Esophagus muscularis mucosa (tissue), 4 donors: ENCODE results near the gene DSP. TPM values are rescaled to one million over a fixed set of nuclear protein-coding genes. Genes with fewer than 3 reads are reported as not detected.

Experiments
- DNase-seq: peaks from one replicate; pipeline ENCODE4 v3.0.0-alpha.2; 2017; ENCODE audit errors: extremely low spot score
- H3K27ac ChIP-seq, 4 donors: fragments of 200-600 bp; sonication (generic); replicated peaks in 1 of 4; 1 replicate in 3 of 4; 2 replicates in 1 of 4; pipeline ENCODE4 v1.5.1; 2016 to 2019; ENCODE audit warnings: mild to moderate bottlenecking in 1 of 4
- H3K27me3 ChIP-seq, 4 donors: fragments of 200-600 bp; sonication (generic); one replicate each; pipeline versions ENCODE4 v1.5.1 to v1.6.0; 2016 to 2019
- H3K36me3 ChIP-seq, 4 donors: fragments of 200-600 bp; sonication (generic); one replicate each; pipeline ENCODE4 v1.5.1; 2016 to 2019
- H3K4me1 ChIP-seq, 4 donors: fragments of 200-600 bp; sonication (generic); one replicate each; pipeline ENCODE4 v1.5.1; 2016 to 2019
- H3K4me3 ChIP-seq, 4 donors: fragments of 200-600 bp; sonication (generic); 1 replicate in 2 of 4; 2 replicates in 2 of 4; pipeline ENCODE4 v1.5.1; 2016 to 2019; ENCODE audit warnings: mild to moderate bottlenecking in 4 of 4, moderate library complexity in 1 of 4
- H3K9me3 ChIP-seq, 4 donors: fragments of 200-600 bp; sonication (generic); 1 replicate in 3 of 4; 2 replicates in 1 of 4; pipeline ENCODE4 v1.5.1; 2016 to 2019
- EP300 ChIP-seq: sonication (generic); formaldehyde crosslinking; IDR thresholded peaks from one replicate; pipeline ENCODE4 v1.6.1; 2017; ENCODE audit warnings: antibody characterized with exemption
- POLR2A ChIP-seq: fragments of 450-650 bp; IDR thresholded peaks from one replicate; pipeline ENCODE4 v1.6.1; 2017; ENCODE audit warnings: antibody characterized with exemption, moderate library complexity, mild to moderate bottlenecking, low read depth
- POLR2AphosphoS5 ChIP-seq, 2 donors: sonication (generic); formaldehyde crosslinking; IDR thresholded peaks; one replicate each; pipeline ENCODE4 v1.6.1; 2017; ENCODE audit warnings: antibody characterized with exemption in 2 of 2
- WGBS: methylation state at CpG from one replicate; pipeline ENCODE4 v1.1.5; 2018; 5-methylcytosine and 5-hydroxymethylcytosine counted together
- intact Hi-C: fragments of 100-400 bp; cut with DNase I; formaldehyde crosslinking; loops from one replicate; pipeline ENCODE4 v1.15.1; 2023
- total RNA-seq, 4 donors: library from RNA; depleted of rRNA; stranded (reverse); fragments of >200 nt; gene quantifications; one replicate each; pipeline versions ENCODE4 v1.1.0 to v1.2.1, GENCODE V29; 2016
- TF ChIP-seq, protein P1 (sequence below), 3 experiments: fragments of 200-600 bp in 2 of 3; fragments of 450-650 bp in 1 of 3; sonication (generic) in 2 of 3; IDR thresholded peaks; one replicate each; pipeline ENCODE4 v1.5.1; 2017 to 2019; ENCODE audit warnings: antibody characterized with exemption in 3 of 3, mild to moderate bottlenecking in 2 of 3, moderate library complexity in 1 of 3

The DSP gene
- total RNA-seq, 4 donors from 2014 or later: 2.1 to 9.4 (median 5.9) TPM

DNA sequence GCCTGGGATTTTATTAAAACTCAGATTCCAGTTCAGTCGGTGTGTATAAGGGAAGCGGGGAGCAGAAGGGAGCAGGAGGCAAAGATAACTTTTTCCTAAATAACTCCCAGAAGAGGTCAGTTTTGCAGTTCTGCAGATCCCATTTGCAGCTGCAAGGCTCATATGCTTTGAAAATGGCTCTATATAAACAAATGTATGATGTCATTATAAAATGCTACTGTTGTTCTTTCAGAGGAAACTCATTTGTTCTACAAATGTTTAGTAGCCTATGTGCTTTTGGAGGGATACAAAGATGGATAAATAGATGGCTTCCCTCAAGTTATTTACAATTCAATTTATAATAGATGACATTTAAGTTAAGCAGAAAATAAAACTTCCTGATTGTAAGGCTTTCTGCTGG is 29.2 kb upstream of the DSP start:
- Histone ChIP-seq H3K27me3 (peaks cover 0 to 28% (median 0%) of the 10 kb centered on the region in 4 donors), H3K27ac (no peak overlapping the region), H3K9me3 (no peaks in the 10 kb centered on the region), H3K36me3 (no peaks in the 10 kb centered on the region), H3K4me1 (no peaks in the 10 kb centered on the region), H3K4me3 (no peak overlapping the region)
- 73% methylated on average over 2 of the region's 2 CpGs for WGBS
- TF ChIP-seq POLR2A (no peak), POLR2AphosphoS5 (IDR thresholded peaks at IDR 0.05) (no peak), EP300 (no peak)
- TF ChIP-seq, protein P1, sequence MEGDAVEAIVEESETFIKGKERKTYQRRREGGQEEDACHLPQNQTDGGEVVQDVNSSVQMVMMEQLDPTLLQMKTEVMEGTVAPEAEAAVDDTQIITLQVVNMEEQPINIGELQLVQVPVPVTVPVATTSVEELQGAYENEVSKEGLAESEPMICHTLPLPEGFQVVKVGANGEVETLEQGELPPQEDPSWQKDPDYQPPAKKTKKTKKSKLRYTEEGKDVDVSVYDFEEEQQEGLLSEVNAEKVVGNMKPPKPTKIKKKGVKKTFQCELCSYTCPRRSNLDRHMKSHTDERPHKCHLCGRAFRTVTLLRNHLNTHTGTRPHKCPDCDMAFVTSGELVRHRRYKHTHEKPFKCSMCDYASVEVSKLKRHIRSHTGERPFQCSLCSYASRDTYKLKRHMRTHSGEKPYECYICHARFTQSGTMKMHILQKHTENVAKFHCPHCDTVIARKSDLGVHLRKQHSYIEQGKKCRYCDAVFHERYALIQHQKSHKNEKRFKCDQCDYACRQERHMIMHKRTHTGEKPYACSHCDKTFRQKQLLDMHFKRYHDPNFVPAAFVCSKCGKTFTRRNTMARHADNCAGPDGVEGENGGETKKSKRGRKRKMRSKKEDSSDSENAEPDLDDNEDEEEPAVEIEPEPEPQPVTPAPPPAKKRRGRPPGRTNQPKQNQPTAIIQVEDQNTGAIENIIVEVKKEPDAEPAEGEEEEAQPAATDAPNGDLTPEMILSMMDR (IDR thresholded peaks at IDR 0.05): no peak
- no peak for DNase-seq
- intact Hi-C loops: no loop called here

GRCh38 chr6:7513529-7513928 is 27.9 kb upstream of the DSP start:
- TF ChIP-seq POLR2A (no peak), POLR2AphosphoS5 (IDR thresholded peaks at IDR 0.05) (no peak), EP300 (no peak)
- TF ChIP-seq, protein P1 (IDR thresholded peaks at IDR 0.05): no peak
- no peak for DNase-seq
- Histone ChIP-seq H3K36me3 (no peaks in the 10 kb centered on the region), H3K27me3 (peaks cover 0 to 24% (median 0%) of the 10 kb centered on the region in 4 donors), H3K27ac (no peak overlapping the region), H3K4me3 (no peak overlapping the region), H3K4me1 (no peaks in the 10 kb centered on the region), H3K9me3 (no peaks in the 10 kb centered on the region)
- WGBS: 80% methylated on average over 5 of the region's 5 CpGs
- intact Hi-C loops: no loop called here

DNA sequence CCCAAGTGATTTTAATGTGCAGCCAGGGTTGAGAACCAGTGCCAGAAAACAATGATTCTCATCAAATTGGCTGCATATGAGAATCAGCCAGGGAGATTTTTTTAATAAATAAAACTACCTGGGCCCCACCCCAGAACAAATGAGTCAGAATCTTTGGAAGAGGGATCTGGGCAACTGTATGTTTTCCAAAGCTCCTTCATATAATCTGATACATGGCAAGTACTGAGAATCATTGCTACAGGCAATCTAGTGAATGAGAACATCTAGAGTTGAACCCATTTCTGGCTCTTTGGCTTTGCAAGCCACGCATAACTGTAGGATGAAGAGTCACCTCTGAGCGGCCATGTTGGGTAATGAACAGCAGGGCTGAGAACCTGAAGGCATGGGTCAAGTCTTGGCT is 26.1 kb upstream of the DSP start:
- DNase-seq: no peak
- intact Hi-C loops: no loop called here
- no peaks in the 10 kb centered on the region for H3K9me3 ChIP-seq
- H3K4me3 ChIP-seq: no peak overlapping the region
- no peaks in the 10 kb centered on the region for H3K4me1 ChIP-seq
- H3K27me3 ChIP-seq: peaks cover 0 to 16% (median 0%) of the 10 kb centered on the region in 4 donors
- H3K36me3 ChIP-seq: no peaks in the 10 kb centered on the region
- no peak for TF ChIP-seq EP300
- TF ChIP-seq, protein P1 (IDR thresholded peaks at IDR 0.05): no peak
- no peak overlapping the region for H3K27ac ChIP-seq
- WGBS: 89% methylated on average over 2 of the region's 2 CpGs

DNA sequence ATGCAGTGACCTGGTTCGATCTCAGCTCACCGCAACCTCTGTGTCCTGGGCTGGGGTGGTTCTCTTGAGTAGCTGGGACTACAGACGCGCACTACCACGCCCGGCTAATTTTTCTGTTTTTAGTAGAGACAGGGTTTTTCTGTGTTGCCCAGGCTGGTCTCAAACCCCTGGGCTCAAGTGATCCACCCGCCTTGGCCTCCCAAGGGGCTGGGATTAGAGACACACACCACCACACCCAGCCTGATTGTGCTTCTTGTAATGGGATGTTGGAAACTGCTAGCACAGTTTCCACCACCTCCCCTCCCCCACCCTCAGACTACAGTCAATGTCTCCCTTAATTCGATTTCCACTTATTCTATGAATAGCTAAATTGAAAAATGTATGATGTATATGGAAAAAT is 22.6 kb upstream of the DSP start:
- no peaks in the 10 kb centered on the region for H3K9me3 ChIP-seq
- H3K27me3 ChIP-seq: peaks cover 0 to 6% (median 3%) of the 10 kb centered on the region in 4 donors
- H3K4me3 ChIP-seq: no peak overlapping the region
- no peaks in the 10 kb centered on the region for H3K36me3 ChIP-seq
- no peak for DNase-seq
- TF ChIP-seq EP300 (no peak), POLR2A (no peak), POLR2AphosphoS5 (IDR thresholded peaks at IDR 0.05) (no peak)
- TF ChIP-seq, protein P1 (IDR thresholded peaks at IDR 0.05): no peak
- no peak overlapping the region for H3K27ac ChIP-seq
- 85% methylated on average over 8 of the region's 8 CpGs for WGBS
- intact Hi-C loops: no loop called here
- no peaks in the 10 kb centered on the region for H3K4me1 ChIP-seq

DNA sequence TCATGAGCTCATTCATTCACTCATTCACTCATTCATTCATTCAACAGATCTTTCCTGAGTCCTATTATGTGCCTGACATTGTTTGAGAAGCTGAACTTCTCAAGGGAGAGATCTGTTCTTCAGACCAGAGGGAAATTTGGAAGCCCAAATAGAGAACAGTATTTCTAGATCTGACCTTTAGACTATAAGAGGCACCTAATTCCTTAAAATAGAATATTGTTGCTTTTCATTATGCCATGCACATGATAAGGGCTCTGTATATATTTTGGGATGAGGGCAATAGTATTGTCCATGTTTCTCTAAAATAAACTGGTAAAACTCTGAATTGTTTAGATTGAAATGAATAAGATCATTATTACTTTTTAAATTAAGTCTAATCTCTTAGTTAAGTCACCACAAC is 18.6 kb upstream of the DSP start:
- TF ChIP-seq POLR2AphosphoS5 (IDR thresholded peaks at IDR 0.05) (no peak), POLR2A (no peak), EP300 (no peak)
- TF ChIP-seq, protein P1 (IDR thresholded peaks at IDR 0.05): no peak
- intact Hi-C loops: no loop called here
- Histone ChIP-seq H3K9me3 (no peaks in the 10 kb centered on the region), H3K27me3 (peaks cover 0 to 40% (median 3%) of the 10 kb centered on the region in 4 donors), H3K36me3 (no peaks in the 10 kb centered on the region), H3K27ac (no peak overlapping the region), H3K4me1 (no peaks in the 10 kb centered on the region), H3K4me3 (no peak overlapping the region)
- DNase-seq: no peak
